ENCODE data around the gene TACR1.

GRCh38 chr2:74999468-74999867, 199.9 kb downstream of the TACR1 start:
- TF ChIP-seq EZH2phosphoT487 (IDR thresholded peaks at IDR 0.05; ENCODE audit: low read depth, severe bottlenecking, unreplicated experiment) (no peak), CTCF (IDR thresholded peaks at IDR 0.05; ENCODE audit: poor library complexity) (no peak), EZH2 (IDR thresholded peaks at IDR 0.05; ENCODE audit: borderline replicate concordance) (no peak)
